HCT116 (cell line): Measurements from ENCODE around the gene OR5A2. TPM values are rescaled to one million over a fixed set of nuclear protein-coding genes. Genes with fewer than 3 reads are reported as not detected.

Experiments used
- ATAC-seq: fragments of 200-7000 bp; cut with Tn5 transposase; 2 replicates; pipeline ENCODE4 v1.9.1; 2020; ENCODE audit warnings: mild to moderate bottlenecking, moderate library complexity
- BruUV-seq: library from RNA; stranded (reverse); fragments of 400-500 nt; replicated peaks from 2 replicates; lab custom pipeline; 2021; lab: Mats Ljungman, UMichigan
- CTCF ChIA-PET: fragments of 300-600 bp; sonication (Branson Sonifier 250); formaldehyde crosslinking; loops from one replicate; lab custom pipeline; 2021; ENCODE audit warnings: antibody characterized with exemption; lab: Charles Lee
- POLR2A ChIA-PET: fragments of 300-600, 350-600 bp; sonication (Branson Sonifier 250); formaldehyde crosslinking; loops from one replicate; lab custom pipeline; 2021; ENCODE audit warnings: antibody characterized with exemption; lab: Charles Lee
- RAD21 ChIA-PET, 2 experiments: fragments of 300-600 bp; sonication (Branson Sonifier 250); formaldehyde crosslinking; loops; one replicate each; lab custom pipeline; 2023; ENCODE audit warnings: low total read pairs in 2 of 2; ENCODE audit not compliant: uncharacterized antibody in 2 of 2, unreplicated experiment in 2 of 2, low non-redundant PET in 1 of 2; lab: Charles Lee
- DNase-seq: peaks from one replicate; pipeline ENCODE4 v3.0.0-alpha.2; 2010; ENCODE audit warnings: low read depth, low spot score
- H2AFZ ChIP-seq: fragments of 200-600 bp; shearing (Covaris generic), sonication (generic); 2 replicates; pipeline ENCODE4 v1.6.1; 2017; ENCODE audit warnings: low read depth, mixed run types, mixed read lengths, antibody characterized with exemption, low read length; ENCODE audit not compliant: poor library complexity, severe bottlenecking
- H3K27ac ChIP-seq: 2 replicates; pipeline ENCODE4 v1.5.1; 2012; ENCODE audit warnings: low read depth, low read length
- H3K27me3 ChIP-seq: fragments of 200-600 bp; sonication (generic); 2 replicates; pipeline ENCODE4 v1.6.1; 2016; ENCODE audit warnings: mixed run types, low read length, mixed read lengths; ENCODE audit not compliant: insufficient read depth
- H3K36me3 ChIP-seq, 2 experiments: fragments of 200-500 bp in 1 of 2; fragments of 200-600 bp in 1 of 2; sonication (Bioruptor generic) in 1 of 2; sonication (generic) in 1 of 2; 2 replicates each; pipeline versions ENCODE4 v1.5.1 to v1.6.1; 2014 to 2016; ENCODE audit warnings: low read length in 2 of 2, inconsistent platforms in 1 of 2, mixed read lengths in 1 of 2, mixed run types in 1 of 2; ENCODE audit not compliant: insufficient read depth in 2 of 2, control insufficient read depth in 1 of 2
- H3K4me1 ChIP-seq, 2 experiments: fragments of 200-600 bp in 1 of 2; sonication (generic) in 1 of 2; 2 replicates each; pipeline versions ENCODE4 v1.5.1 to v1.6.1; 2012 to 2017; ENCODE audit warnings: low read length in 2 of 2, inconsistent platforms in 1 of 2, mild to moderate bottlenecking in 1 of 2, mixed read lengths in 1 of 2, mixed run types in 1 of 2, moderate library complexity in 1 of 2; ENCODE audit not compliant: insufficient read depth in 2 of 2, control insufficient read depth in 1 of 2
- H3K4me2 ChIP-seq: fragments of 200-600 bp; sonication (generic); 2 replicates; pipeline ENCODE4 v1.6.1; 2017; ENCODE audit warnings: mixed run types, low read length, mixed read lengths
- H3K4me3 ChIP-seq, 2 experiments: fragments of 200-600 bp in 1 of 2; sonication (generic) in 1 of 2; replicated peaks in 1 of 2; 2 replicates each; pipeline ENCODE4 v1.5.1; 2011 to 2016; ENCODE audit warnings: low read length in 2 of 2, control low read depth in 1 of 2, low read depth in 1 of 2, mild to moderate bottlenecking in 1 of 2, mixed read lengths in 1 of 2, mixed run types in 1 of 2
- H3K79me2 ChIP-seq: fragments of 200-600 bp; sonication (generic); 2 replicates; pipeline ENCODE4 v1.6.1; 2017; ENCODE audit warnings: mild to moderate bottlenecking, mixed run types, low read length, moderate library complexity, mixed read lengths; ENCODE audit not compliant: insufficient read depth
- H3K9ac ChIP-seq: fragments of 200-600 bp; sonication (generic); 2 replicates; pipeline ENCODE4 v1.6.1; 2016; ENCODE audit warnings: low read length, mixed read lengths
- H3K9me2 ChIP-seq: fragments of 200-600 bp; sonication (generic), shearing (Covaris generic); 2 replicates; pipeline ENCODE4 v1.6.1; 2017; ENCODE audit warnings: mixed run types, mild to moderate bottlenecking, moderate library complexity; ENCODE audit not compliant: insufficient read depth
- H3K9me3 ChIP-seq, 2 experiments: fragments of 200-500 bp in 1 of 2; fragments of 200-600 bp in 1 of 2; sonication (Bioruptor generic) in 1 of 2; sonication (generic) in 1 of 2; 2 replicates each; pipeline ENCODE4 v1.6.1; 2014 to 2017; ENCODE audit warnings: low read length in 2 of 2, mixed read lengths in 2 of 2, inconsistent platforms in 1 of 2, low read depth in 1 of 2, mild to moderate bottlenecking in 1 of 2, mixed run types in 1 of 2, moderate library complexity in 1 of 2; ENCODE audit not compliant: control insufficient read depth in 1 of 2, insufficient read depth in 1 of 2
- H4K20me1 ChIP-seq: fragments of 200-600 bp; sonication (generic), shearing (Covaris generic); 2 replicates; pipeline ENCODE4 v1.6.1; 2017; ENCODE audit warnings: mixed run types, mild to moderate bottlenecking, moderate library complexity; ENCODE audit not compliant: insufficient read depth
- EZH2 ChIP-seq: fragments of 200-600 bp; sonication (generic); IDR thresholded peaks from 2 replicates; pipeline ENCODE4 v1.6.1; 2017; ENCODE audit warnings: antibody characterized with exemption, mixed run types
- EZH2phosphoT487 ChIP-seq: fragments of 200-600 bp; IDR thresholded peaks from 2 replicates; pipeline ENCODE4 v1.6.1; 2018; ENCODE audit warnings: antibody characterized with exemption, borderline replicate concordance
- RAD21 ChIP-seq: IDR thresholded peaks from 2 replicates; pipeline ENCODE4 v1.6.1; 2012; ENCODE audit warnings: low read depth, mild to moderate bottlenecking
- SRF ChIP-seq: IDR thresholded peaks from 2 replicates; pipeline ENCODE4 v1.6.1; 2012; ENCODE audit warnings: low read depth
- YY1 ChIP-seq: IDR thresholded peaks from 2 replicates; pipeline ENCODE4 v1.6.1; 2011; ENCODE audit warnings: low read length, low read depth, moderate library complexity, mild to moderate bottlenecking; ENCODE audit not compliant: insufficient replicate concordance; ENCODE audit errors: extremely low read depth
- ZFX ChIP-seq: fragments of 450-650 bp; IDR thresholded peaks from 2 replicates; pipeline ENCODE4 v1.6.1; 2017
- ZNF274 ChIP-seq: fragments of 200-500 bp; sonication (Bioruptor generic); IDR thresholded peaks from 2 replicates; pipeline ENCODE4 v1.6.1; 2014; ENCODE audit warnings: mild to moderate bottlenecking, low read depth, low read length, inconsistent platforms
- intact Hi-C: fragments of 100-400 bp; cut with micrococcal nuclease; formaldehyde crosslinking; loops from 2 replicates; pipeline ENCODE4 v1.10.0; 2022
- total RNA-seq: library from RNA; stranded (reverse); gene quantifications from one replicate; pipeline ENCODE4 v1.2.1, GENCODE V29; 2021; ENCODE audit not compliant: unreplicated experiment
- TF ChIP-seq, protein P1 (sequence below): IDR thresholded peaks from 2 replicates; pipeline ENCODE4 v1.6.1; 2012; ENCODE audit warnings: low read depth
- TF ChIP-seq, protein P2 (sequence below): IDR thresholded peaks from 2 replicates; pipeline ENCODE4 v1.6.1; 2012
- TF ChIP-seq, protein P3 (sequence below), 3 experiments: fragments of 200-600 bp in 1 of 3; sonication (generic) in 1 of 3; IDR thresholded peaks in 2 of 3; conservative IDR thresholded peaks in 1 of 3; 2 replicates each; pipeline ENCODE4 v1.5.1; 2012 to 2017; ENCODE audit warnings: low read depth in 2 of 3, low read length in 2 of 3, antibody characterized with exemption in 1 of 3, borderline replicate concordance in 1 of 3, control low read depth in 1 of 3, mild to moderate bottlenecking in 1 of 3, mixed read lengths in 1 of 3, mixed run types in 1 of 3, moderate library complexity in 1 of 3; ENCODE audit not compliant: insufficient read depth in 1 of 3

Gene OR5A2
- total RNA-seq, 1 experiment from 2014 or later: not detected

DNA sequence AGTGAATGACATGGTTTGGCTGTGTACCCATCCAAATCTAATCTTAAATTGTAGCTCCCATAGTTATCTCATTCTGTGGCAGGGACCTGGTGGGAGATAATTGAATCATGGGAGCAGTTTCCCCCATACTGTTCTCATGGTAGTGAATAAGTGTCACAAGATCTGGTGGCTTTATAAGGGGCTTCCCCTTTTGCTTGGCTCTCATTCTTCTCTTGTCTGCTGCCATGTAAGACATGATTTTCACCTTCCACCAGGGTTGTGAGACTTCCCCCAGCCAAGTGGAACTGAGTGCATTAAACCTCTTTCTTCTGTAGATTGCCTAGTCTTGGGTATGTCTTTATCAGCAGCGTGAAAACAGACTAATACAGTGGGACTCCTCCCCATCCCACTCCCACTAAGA, 11.1 kb downstream of the OR5A2 start:
- H3K4me3 ChIP-seq: no peak overlapping the region
- H2AFZ ChIP-seq: no peak overlapping the region
- ChIA-PET POLR2A (no interaction called here), CTCF (no interaction called here), RAD21 (no interaction called here)
- no peaks in the 10 kb centered on the region for H3K79me2 ChIP-seq
- no peaks in the 10 kb centered on the region for H3K4me1 ChIP-seq
- no peak overlapping the region for H3K27ac ChIP-seq
- H3K4me2 ChIP-seq: no peak overlapping the region
- peaks cover 0 to 4% of the 10 kb centered on the region in 2 experiments; a peak in 2 of 4 replicates for H3K9me3 ChIP-seq
- no peaks in the 10 kb centered on the region for H3K27me3 ChIP-seq
- DNase-seq (no peak), ATAC-seq (no peak)
- intact Hi-C loops: no loop called here
- no peaks in the 10 kb centered on the region for H4K20me1 ChIP-seq
- no TSS peak for BruUV-seq
- TF ChIP-seq SRF: no peak
- no peak for TF ChIP-seq YY1
- TF ChIP-seq, protein P1, sequence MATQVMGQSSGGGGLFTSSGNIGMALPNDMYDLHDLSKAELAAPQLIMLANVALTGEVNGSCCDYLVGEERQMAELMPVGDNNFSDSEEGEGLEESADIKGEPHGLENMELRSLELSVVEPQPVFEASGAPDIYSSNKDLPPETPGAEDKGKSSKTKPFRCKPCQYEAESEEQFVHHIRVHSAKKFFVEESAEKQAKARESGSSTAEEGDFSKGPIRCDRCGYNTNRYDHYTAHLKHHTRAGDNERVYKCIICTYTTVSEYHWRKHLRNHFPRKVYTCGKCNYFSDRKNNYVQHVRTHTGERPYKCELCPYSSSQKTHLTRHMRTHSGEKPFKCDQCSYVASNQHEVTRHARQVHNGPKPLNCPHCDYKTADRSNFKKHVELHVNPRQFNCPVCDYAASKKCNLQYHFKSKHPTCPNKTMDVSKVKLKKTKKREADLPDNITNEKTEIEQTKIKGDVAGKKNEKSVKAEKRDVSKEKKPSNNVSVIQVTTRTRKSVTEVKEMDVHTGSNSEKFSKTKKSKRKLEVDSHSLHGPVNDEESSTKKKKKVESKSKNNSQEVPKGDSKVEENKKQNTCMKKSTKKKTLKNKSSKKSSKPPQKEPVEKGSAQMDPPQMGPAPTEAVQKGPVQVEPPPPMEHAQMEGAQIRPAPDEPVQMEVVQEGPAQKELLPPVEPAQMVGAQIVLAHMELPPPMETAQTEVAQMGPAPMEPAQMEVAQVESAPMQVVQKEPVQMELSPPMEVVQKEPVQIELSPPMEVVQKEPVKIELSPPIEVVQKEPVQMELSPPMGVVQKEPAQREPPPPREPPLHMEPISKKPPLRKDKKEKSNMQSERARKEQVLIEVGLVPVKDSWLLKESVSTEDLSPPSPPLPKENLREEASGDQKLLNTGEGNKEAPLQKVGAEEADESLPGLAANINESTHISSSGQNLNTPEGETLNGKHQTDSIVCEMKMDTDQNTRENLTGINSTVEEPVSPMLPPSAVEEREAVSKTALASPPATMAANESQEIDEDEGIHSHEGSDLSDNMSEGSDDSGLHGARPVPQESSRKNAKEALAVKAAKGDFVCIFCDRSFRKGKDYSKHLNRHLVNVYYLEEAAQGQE: no peak
- TF ChIP-seq, protein P2, sequence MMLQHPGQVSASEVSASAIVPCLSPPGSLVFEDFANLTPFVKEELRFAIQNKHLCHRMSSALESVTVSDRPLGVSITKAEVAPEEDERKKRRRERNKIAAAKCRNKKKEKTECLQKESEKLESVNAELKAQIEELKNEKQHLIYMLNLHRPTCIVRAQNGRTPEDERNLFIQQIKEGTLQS: no peak
- TF ChIP-seq ZNF274: no peak
- TF ChIP-seq ZFX: no peak
- TF ChIP-seq EZH2: no peak
- TF ChIP-seq, protein P3, sequence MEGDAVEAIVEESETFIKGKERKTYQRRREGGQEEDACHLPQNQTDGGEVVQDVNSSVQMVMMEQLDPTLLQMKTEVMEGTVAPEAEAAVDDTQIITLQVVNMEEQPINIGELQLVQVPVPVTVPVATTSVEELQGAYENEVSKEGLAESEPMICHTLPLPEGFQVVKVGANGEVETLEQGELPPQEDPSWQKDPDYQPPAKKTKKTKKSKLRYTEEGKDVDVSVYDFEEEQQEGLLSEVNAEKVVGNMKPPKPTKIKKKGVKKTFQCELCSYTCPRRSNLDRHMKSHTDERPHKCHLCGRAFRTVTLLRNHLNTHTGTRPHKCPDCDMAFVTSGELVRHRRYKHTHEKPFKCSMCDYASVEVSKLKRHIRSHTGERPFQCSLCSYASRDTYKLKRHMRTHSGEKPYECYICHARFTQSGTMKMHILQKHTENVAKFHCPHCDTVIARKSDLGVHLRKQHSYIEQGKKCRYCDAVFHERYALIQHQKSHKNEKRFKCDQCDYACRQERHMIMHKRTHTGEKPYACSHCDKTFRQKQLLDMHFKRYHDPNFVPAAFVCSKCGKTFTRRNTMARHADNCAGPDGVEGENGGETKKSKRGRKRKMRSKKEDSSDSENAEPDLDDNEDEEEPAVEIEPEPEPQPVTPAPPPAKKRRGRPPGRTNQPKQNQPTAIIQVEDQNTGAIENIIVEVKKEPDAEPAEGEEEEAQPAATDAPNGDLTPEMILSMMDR (IDR thresholded peaks at IDR 0.05 in 2 of 3, conservative IDR thresholded peaks at IDR 0.05 in 1 of 3; ENCODE audit: borderline replicate concordance in 1 of 3, insufficient read depth in 1 of 3, low read depth in 2 of 3, low read length in 2 of 3): no peak
- no peak for TF ChIP-seq RAD21
- no peak for TF ChIP-seq EZH2phosphoT487
- no peak overlapping the region for H3K9ac ChIP-seq
- H3K36me3 ChIP-seq: no peaks in the 10 kb centered on the region
- H3K9me2 ChIP-seq: no peaks in the 10 kb centered on the region
